Prostate gland (tissue), 2 donors: ENCODE measurements around the gene EXOC6. TPM values are rescaled to one million over a fixed set of nuclear protein-coding genes. Genes with fewer than 3 reads are reported as not detected.

Source experiments
- DNase-seq: peaks from one replicate; pipeline ENCODE4 v3.0.0-alpha.2; 2019; ENCODE audit warnings: low spot score
- H3K27ac ChIP-seq, 2 donors: fragments of 200-600 bp; sonication (generic); 2 replicates each; pipeline ENCODE4 v1.5.1; 2017 to 2019
- H3K27me3 ChIP-seq: fragments of 200-600 bp; sonication (generic); replicated peaks from 2 replicates; pipeline ENCODE4 v1.5.1; 2019; ENCODE audit not compliant: insufficient read depth
- H3K36me3 ChIP-seq, 2 donors: fragments of 200-600 bp; sonication (generic); 1 replicate in 1 of 2; 2 replicates in 1 of 2; pipeline versions ENCODE4 v1.5.1 to v1.8.1; 2017 to 2019
- H3K4me1 ChIP-seq: fragments of 200-600 bp; sonication (generic); replicated peaks from 2 replicates; pipeline ENCODE4 v1.5.1; 2019
- H3K4me3 ChIP-seq, 2 donors: fragments of 200-600 bp; sonication (generic); 2 replicates each; pipeline ENCODE4 v1.5.1; 2017 to 2019
- H3K9me3 ChIP-seq: fragments of 200-600 bp; sonication (generic); 2 replicates; pipeline ENCODE4 v1.5.1; 2017
- POLR2A ChIP-seq: fragments of 450-650 bp; IDR thresholded peaks from one replicate; pipeline ENCODE4 v1.6.1; 2016; ENCODE audit warnings: antibody characterized with exemption, mild to moderate bottlenecking
- POLR2AphosphoS5 ChIP-seq: sonication (generic); formaldehyde crosslinking; IDR thresholded peaks from one replicate; pipeline ENCODE4 v1.6.1; 2017; ENCODE audit warnings: antibody characterized with exemption
- WGBS: methylation state at CpG from one replicate; pipeline ENCODE4 v1.1.5; 2018; 5-methylcytosine and 5-hydroxymethylcytosine counted together
- intact Hi-C: fragments of 100-400 bp; cut with DNase I; formaldehyde crosslinking; loops from one replicate; pipeline ENCODE4 v1.14.2; 2022
- total RNA-seq, 2 donors: library from RNA; depleted of rRNA; stranded (reverse); fragments of >200 nt; gene quantifications; one replicate each; pipeline ENCODE4 v1.1.0, GENCODE V29; 2016
- TF ChIP-seq, protein P1 (sequence below), 4 experiments: fragments of 200-600 bp in 2 of 4; fragments of 450-650 bp in 2 of 4; sonication (generic) in 2 of 4; IDR thresholded peaks; 1 replicate in 3 of 4; 2 replicates in 1 of 4; pipeline ENCODE4 v1.5.1; 2016 to 2019; ENCODE audit warnings: antibody characterized with exemption in 4 of 4, mild to moderate bottlenecking in 2 of 4, moderate library complexity in 2 of 4

Gene EXOC6
- total RNA-seq, 2 donors from 2014 or later = 13.5 to 598 TPM

DNA sequence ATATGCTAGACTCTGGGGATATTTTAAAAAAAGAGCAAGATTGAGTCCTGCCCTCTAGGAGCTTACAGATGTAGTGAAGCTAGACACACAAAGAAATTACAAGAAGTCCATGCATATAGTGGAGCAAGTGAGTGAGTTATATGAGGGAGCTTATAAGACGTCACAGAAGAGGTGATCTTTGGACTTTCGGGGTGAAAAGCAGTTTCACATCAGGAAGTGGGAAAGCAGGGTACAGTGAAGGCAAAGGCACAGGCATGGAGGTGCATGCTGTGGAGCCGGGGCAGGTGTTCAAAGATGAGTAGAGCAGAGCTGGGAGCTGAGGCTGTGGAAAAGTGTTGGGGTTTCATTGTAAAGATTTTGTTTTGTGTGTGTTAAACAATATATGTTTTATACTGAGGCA is 38.5 kb upstream of the EXOC6 start:
- no peaks in the 10 kb centered on the region for H3K36me3 ChIP-seq
- H3K4me3 ChIP-seq = no peak overlapping the region
- H3K27ac ChIP-seq = no peak overlapping the region
- DNase-seq = no peak
- intact Hi-C loops = no loop called here
- no peaks in the 10 kb centered on the region for H3K4me1 ChIP-seq
- 90% methylated on average over 3 of the region's 3 CpGs for WGBS
- no peaks in the 10 kb centered on the region for H3K9me3 ChIP-seq
- no peak for TF ChIP-seq POLR2AphosphoS5
- TF ChIP-seq, protein P1, sequence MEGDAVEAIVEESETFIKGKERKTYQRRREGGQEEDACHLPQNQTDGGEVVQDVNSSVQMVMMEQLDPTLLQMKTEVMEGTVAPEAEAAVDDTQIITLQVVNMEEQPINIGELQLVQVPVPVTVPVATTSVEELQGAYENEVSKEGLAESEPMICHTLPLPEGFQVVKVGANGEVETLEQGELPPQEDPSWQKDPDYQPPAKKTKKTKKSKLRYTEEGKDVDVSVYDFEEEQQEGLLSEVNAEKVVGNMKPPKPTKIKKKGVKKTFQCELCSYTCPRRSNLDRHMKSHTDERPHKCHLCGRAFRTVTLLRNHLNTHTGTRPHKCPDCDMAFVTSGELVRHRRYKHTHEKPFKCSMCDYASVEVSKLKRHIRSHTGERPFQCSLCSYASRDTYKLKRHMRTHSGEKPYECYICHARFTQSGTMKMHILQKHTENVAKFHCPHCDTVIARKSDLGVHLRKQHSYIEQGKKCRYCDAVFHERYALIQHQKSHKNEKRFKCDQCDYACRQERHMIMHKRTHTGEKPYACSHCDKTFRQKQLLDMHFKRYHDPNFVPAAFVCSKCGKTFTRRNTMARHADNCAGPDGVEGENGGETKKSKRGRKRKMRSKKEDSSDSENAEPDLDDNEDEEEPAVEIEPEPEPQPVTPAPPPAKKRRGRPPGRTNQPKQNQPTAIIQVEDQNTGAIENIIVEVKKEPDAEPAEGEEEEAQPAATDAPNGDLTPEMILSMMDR (IDR thresholded peaks at IDR 0.05) = no peak
- no peak for TF ChIP-seq POLR2A
- no peaks in the 10 kb centered on the region for H3K27me3 ChIP-seq

DNA sequence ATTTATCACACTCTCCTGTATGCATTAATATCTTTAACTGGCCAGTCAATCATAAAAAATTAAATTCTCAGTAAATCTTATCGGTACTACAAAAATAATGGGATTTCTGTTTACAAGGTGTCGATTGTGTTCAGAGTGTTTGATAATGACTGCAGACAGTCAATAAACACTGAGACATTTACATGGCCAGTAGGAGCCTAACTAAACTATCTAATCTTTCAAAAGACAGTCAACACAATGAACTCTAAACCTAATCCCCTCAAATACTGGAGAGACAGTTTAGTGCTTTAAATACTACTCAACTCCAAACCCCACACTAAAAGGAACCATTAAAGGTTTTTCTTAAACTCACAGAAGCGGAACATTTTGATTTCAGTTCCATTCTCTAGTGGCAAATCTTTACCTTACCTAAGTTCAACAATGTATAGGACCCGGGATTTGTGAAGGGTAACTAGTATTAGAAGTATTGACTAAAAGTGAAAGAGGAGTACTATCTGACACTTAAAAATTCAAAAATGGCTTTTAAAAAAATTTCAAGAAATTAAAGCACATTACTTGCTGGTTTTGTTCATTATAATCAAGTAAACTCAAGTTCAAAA is 37.3 kb upstream of the EXOC6 start:
- WGBS = 54% methylated on average over 4 of the region's 4 CpGs
- no peaks in the 10 kb centered on the region for H3K9me3 ChIP-seq
- H3K36me3 ChIP-seq = no peaks in the 10 kb centered on the region
- no peaks in the 10 kb centered on the region for H3K4me1 ChIP-seq
- no peak overlapping the region for H3K27ac ChIP-seq
- no peaks in the 10 kb centered on the region for H3K27me3 ChIP-seq
- TF ChIP-seq POLR2AphosphoS5 (no peak), POLR2A (no peak)
- TF ChIP-seq, protein P1 (IDR thresholded peaks at IDR 0.05) = no peak
- intact Hi-C loops = no loop called here
- no peak overlapping the region for H3K4me3 ChIP-seq
- DNase-seq = no peak

DNA sequence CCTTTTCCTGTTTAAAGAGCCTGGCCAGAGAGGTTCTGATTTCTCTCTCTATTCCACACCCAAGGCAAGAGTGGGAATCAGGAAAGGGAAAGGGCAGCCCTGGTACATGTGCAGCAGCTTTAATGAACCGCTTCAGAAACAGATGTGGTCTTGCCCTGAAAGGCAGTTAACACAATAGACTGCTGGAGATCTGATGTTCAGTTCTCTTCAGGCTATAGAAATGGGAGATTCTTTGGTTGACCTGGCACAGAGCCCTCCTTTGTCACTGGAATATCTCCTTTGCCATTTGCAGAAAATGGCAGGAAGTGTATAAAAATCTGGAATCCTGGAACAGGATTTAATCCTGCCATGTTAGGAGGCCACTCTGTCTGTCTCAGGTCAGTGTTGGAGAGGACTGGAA is 36.3 kb upstream of the EXOC6 start:
- Histone ChIP-seq H3K36me3 (no peaks in the 10 kb centered on the region), H3K9me3 (no peaks in the 10 kb centered on the region), H3K27ac (no peak overlapping the region), H3K27me3 (no peaks in the 10 kb centered on the region), H3K4me1 (no peaks in the 10 kb centered on the region), H3K4me3 (no peak overlapping the region)
- DNase-seq = no peak
- TF ChIP-seq POLR2A = no peak
- WGBS = 52% methylated on average over 1 of the region's 1 CpG
- intact Hi-C loops = no loop called here

DNA sequence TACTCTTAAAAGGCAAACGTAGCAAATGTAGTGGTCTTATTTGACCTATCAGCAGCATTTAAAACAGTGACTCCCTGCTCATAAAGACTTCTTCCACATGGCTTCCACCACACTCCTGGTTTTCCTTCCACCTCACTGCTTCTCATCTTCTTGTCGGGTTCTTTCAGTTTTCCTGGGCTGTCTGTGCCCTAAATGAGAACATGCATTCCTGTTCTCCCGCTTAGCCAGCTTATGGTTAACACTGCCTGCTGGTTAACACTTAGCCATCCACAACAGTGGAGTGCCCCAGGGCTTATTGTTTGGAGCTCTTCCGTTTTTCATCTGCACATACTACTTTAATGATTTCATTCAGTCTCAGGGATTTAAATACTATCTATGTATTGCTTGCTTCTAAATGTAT is 34.3 kb upstream of the EXOC6 start:
- H3K9me3 ChIP-seq = no peaks in the 10 kb centered on the region
- intact Hi-C loops = no loop called here
- no peak overlapping the region for H3K4me3 ChIP-seq
- TF ChIP-seq, protein P1 (IDR thresholded peaks at IDR 0.05) = no peak
- no peak for TF ChIP-seq POLR2A
- no peak for TF ChIP-seq POLR2AphosphoS5
- no peak overlapping the region for H3K27ac ChIP-seq
- no peaks in the 10 kb centered on the region for H3K36me3 ChIP-seq
- 62% methylated on average over 4 of the region's 4 CpGs for WGBS
- H3K4me1 ChIP-seq = no peaks in the 10 kb centered on the region
- H3K27me3 ChIP-seq = no peaks in the 10 kb centered on the region
- DNase-seq = no peak

DNA sequence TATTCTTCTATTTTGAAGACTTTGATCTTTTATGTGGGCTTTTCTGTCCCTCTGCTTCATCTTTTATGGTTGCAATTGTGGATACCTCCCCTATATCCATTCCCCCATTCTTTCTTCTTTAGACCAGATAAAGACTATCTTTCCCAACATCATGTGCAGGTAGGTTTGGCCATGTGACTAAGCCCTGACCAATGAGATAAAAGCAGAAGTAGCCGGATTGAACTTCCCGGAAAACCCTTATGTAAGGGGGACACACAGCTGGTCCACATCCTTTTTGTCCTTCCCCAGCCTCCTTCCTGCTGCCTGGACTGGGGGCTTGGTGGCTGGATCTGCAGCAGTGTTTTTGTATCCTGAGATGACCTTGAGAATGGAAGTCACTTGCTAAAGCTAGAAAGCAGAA is 33.5 kb upstream of the EXOC6 start:
- no peak for DNase-seq
- no peak for TF ChIP-seq POLR2A
- no peak for TF ChIP-seq POLR2AphosphoS5
- TF ChIP-seq, protein P1 (IDR thresholded peaks at IDR 0.05) = no peak
- Histone ChIP-seq H3K4me1 (no peaks in the 10 kb centered on the region), H3K4me3 (no peak overlapping the region), H3K27ac (no peak overlapping the region), H3K36me3 (no peaks in the 10 kb centered on the region), H3K9me3 (no peaks in the 10 kb centered on the region), H3K27me3 (no peaks in the 10 kb centered on the region)
- 86% methylated on average over 2 of the region's 2 CpGs for WGBS
- intact Hi-C loops = no loop called here
